Panc1 (cell line): ENCODE results near the gene SSBP3. TPM values are rescaled to one million over a fixed set of nuclear protein-coding genes. Genes with fewer than 3 reads are reported as not detected.

Experiments
- ATAC-seq: fragments of 200-7000 bp; cut with Tn5 transposase; 2 replicates; pipeline ENCODE4 v1.9.1; 2020; ENCODE audit warnings: mild to moderate bottlenecking, moderate library complexity
- BruUV-seq: library from RNA; stranded (reverse); fragments of 400-500 nt; replicated peaks from 2 replicates; lab custom pipeline; 2021; lab: Mats Ljungman, UMichigan
- CTCF ChIA-PET: fragments of 300-600 bp; sonication (Branson Sonifier 250); formaldehyde crosslinking; loops from one replicate; lab custom pipeline; 2022; ENCODE audit warnings: antibody characterized with exemption; lab: Charles Lee
- POLR2A ChIA-PET: fragments of 300-600 bp; sonication (Branson Sonifier 250); formaldehyde crosslinking; loops from one replicate; lab custom pipeline; 2022; ENCODE audit warnings: antibody characterized with exemption; lab: Charles Lee
- DNase-seq: peaks from one replicate; pipeline ENCODE4 v3.0.0-alpha.2; 2010; ENCODE audit warnings: low read depth, low spot score
- H3K27ac ChIP-seq: 2 replicates; pipeline ENCODE4 v1.5.1; 2011; ENCODE audit warnings: mild to moderate bottlenecking, low read length, inconsistent platforms
- H3K27me3 ChIP-seq: fragments of 200-500 bp; sonication (Bioruptor generic); 2 replicates; pipeline ENCODE4 v1.6.0; 2014; ENCODE audit warnings: low read length, inconsistent platforms; ENCODE audit not compliant: control insufficient read depth, insufficient read depth
- H3K36me3 ChIP-seq: fragments of 200-500 bp; sonication (Bioruptor generic); 2 replicates; pipeline ENCODE4 v1.5.1; 2014; ENCODE audit warnings: inconsistent platforms, mild to moderate bottlenecking, low read length, moderate library complexity; ENCODE audit not compliant: control insufficient read depth, insufficient read depth
- H3K4me1 ChIP-seq: 2 replicates; pipeline ENCODE4 v1.5.1; 2011; ENCODE audit warnings: inconsistent platforms, mild to moderate bottlenecking, low read length, moderate library complexity; ENCODE audit not compliant: control insufficient read depth, insufficient read depth
- H3K4me3 ChIP-seq, 2 experiments: 2 replicates each; pipeline ENCODE4 v1.5.1; 2011 to 2012; ENCODE audit warnings: low read depth in 2 of 2, low read length in 2 of 2, mild to moderate bottlenecking in 2 of 2, inconsistent platforms in 1 of 2, moderate library complexity in 1 of 2
- H3K9me3 ChIP-seq: fragments of 200-500 bp; sonication (Bioruptor generic); 2 replicates; pipeline ENCODE4 v1.5.1; 2014; ENCODE audit warnings: low read depth, mild to moderate bottlenecking, inconsistent platforms, low read length, moderate library complexity; ENCODE audit not compliant: control insufficient read depth, insufficient read depth
- POLR2AphosphoS5 ChIP-seq: IDR thresholded peaks from 2 replicates; pipeline ENCODE4 v1.6.1; 2012; ENCODE audit warnings: mild to moderate bottlenecking, low read depth, low read length, moderate library complexity
- SIN3A ChIP-seq: IDR thresholded peaks from 2 replicates; pipeline ENCODE4 v1.6.1; 2012; ENCODE audit warnings: low read depth, mild to moderate bottlenecking, low read length, moderate library complexity, borderline replicate concordance; ENCODE audit not compliant: insufficient read depth
- TCF7L2 ChIP-seq: IDR thresholded peaks from 2 replicates; pipeline ENCODE4 v1.6.1; 2011; ENCODE audit warnings: mild to moderate bottlenecking, low read depth, low read length, inconsistent platforms
- in situ Hi-C: cut with HindIII; loops from 2 replicates; pipeline ENCODE4 v1.10.0; 2016; ENCODE audit warnings: low sequenced_read_pairs, low pct_unique_long_range_greater_than_20kb
- intact Hi-C: fragments of 100-400 bp; cut with micrococcal nuclease; formaldehyde crosslinking; loops from one replicate; pipeline ENCODE4 v1.10.0; 2022; ENCODE audit not compliant: unreplicated experiment
- total RNA-seq: library from RNA; stranded (reverse); gene quantifications from one replicate; pipeline ENCODE4 v1.2.1, GENCODE V29; 2021; ENCODE audit not compliant: unreplicated experiment
- TF ChIP-seq, protein P1 (sequence below): fragments of 450-650 bp; IDR thresholded peaks from 2 replicates; pipeline ENCODE4 v1.5.1; 2017; ENCODE audit warnings: mild to moderate bottlenecking
- TF ChIP-seq, protein P2 (sequence below), 2 experiments: IDR thresholded peaks; 2 replicates each; pipeline ENCODE4 v1.6.1; 2011 to 2012; ENCODE audit warnings: low read depth in 2 of 2, control low read depth in 1 of 2, low read length in 1 of 2, mild to moderate bottlenecking in 1 of 2, moderate library complexity in 1 of 2; ENCODE audit not compliant: insufficient read depth in 1 of 2

Gene SSBP3
- total RNA-seq, 1 experiment from 2014 or later, result 22.5 TPM

DNA sequence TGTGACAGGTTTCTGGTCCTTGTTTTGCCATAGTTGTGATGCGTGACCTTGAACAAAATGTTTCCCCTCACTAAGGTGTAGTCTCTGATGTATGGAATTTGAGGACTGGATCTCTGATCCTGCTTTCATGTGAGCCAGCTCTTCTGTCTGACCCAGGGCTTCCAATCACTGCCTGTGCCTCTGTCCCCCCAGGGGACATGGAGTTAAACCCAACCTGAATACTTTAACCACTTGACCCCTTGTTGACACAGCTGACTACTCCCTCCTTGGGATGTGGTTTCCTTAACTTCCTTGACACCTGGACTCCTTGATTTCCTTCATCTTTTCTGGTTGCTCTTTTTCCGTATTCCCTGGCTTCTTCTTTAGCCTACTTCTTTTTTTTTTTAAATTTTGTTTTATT, 36.0 kb upstream of the SSBP3 start:
- H3K36me3 ChIP-seq, result no peaks in the 10 kb centered on the region
- no peaks in the 10 kb centered on the region for H3K27me3 ChIP-seq
- ChIA-PET POLR2A (interaction anchor here (0.6 to 0.7 kb wide), 2 partner anchors 24 to 327 kb away, joined by 5 read pairs; no protein-coding TSS in a partner anchor), CTCF (no interaction called here)
- no peaks in the 10 kb centered on the region for H3K9me3 ChIP-seq
- BruUV-seq, result no TSS peak
- H3K4me1 ChIP-seq, result no peaks in the 10 kb centered on the region
- DNase-seq, result no peak
- ATAC-seq, result no peak
- TF ChIP-seq, protein P1, sequence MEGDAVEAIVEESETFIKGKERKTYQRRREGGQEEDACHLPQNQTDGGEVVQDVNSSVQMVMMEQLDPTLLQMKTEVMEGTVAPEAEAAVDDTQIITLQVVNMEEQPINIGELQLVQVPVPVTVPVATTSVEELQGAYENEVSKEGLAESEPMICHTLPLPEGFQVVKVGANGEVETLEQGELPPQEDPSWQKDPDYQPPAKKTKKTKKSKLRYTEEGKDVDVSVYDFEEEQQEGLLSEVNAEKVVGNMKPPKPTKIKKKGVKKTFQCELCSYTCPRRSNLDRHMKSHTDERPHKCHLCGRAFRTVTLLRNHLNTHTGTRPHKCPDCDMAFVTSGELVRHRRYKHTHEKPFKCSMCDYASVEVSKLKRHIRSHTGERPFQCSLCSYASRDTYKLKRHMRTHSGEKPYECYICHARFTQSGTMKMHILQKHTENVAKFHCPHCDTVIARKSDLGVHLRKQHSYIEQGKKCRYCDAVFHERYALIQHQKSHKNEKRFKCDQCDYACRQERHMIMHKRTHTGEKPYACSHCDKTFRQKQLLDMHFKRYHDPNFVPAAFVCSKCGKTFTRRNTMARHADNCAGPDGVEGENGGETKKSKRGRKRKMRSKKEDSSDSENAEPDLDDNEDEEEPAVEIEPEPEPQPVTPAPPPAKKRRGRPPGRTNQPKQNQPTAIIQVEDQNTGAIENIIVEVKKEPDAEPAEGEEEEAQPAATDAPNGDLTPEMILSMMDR, result no peak
- TF ChIP-seq, protein P2, sequence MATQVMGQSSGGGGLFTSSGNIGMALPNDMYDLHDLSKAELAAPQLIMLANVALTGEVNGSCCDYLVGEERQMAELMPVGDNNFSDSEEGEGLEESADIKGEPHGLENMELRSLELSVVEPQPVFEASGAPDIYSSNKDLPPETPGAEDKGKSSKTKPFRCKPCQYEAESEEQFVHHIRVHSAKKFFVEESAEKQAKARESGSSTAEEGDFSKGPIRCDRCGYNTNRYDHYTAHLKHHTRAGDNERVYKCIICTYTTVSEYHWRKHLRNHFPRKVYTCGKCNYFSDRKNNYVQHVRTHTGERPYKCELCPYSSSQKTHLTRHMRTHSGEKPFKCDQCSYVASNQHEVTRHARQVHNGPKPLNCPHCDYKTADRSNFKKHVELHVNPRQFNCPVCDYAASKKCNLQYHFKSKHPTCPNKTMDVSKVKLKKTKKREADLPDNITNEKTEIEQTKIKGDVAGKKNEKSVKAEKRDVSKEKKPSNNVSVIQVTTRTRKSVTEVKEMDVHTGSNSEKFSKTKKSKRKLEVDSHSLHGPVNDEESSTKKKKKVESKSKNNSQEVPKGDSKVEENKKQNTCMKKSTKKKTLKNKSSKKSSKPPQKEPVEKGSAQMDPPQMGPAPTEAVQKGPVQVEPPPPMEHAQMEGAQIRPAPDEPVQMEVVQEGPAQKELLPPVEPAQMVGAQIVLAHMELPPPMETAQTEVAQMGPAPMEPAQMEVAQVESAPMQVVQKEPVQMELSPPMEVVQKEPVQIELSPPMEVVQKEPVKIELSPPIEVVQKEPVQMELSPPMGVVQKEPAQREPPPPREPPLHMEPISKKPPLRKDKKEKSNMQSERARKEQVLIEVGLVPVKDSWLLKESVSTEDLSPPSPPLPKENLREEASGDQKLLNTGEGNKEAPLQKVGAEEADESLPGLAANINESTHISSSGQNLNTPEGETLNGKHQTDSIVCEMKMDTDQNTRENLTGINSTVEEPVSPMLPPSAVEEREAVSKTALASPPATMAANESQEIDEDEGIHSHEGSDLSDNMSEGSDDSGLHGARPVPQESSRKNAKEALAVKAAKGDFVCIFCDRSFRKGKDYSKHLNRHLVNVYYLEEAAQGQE (IDR thresholded peaks at IDR 0.05; ENCODE audit: insufficient read depth in 1 of 2, low read depth in 2 of 2, low read length in 1 of 2), result no peak
- TF ChIP-seq POLR2AphosphoS5 (no peak), SIN3A (no peak), TCF7L2 (no peak)
- no peak overlapping the region for H3K27ac ChIP-seq
- in situ Hi-C loops, result no loop called here
- intact Hi-C loops, result no loop called here
- no peak overlapping the region for H3K4me3 ChIP-seq

DNA sequence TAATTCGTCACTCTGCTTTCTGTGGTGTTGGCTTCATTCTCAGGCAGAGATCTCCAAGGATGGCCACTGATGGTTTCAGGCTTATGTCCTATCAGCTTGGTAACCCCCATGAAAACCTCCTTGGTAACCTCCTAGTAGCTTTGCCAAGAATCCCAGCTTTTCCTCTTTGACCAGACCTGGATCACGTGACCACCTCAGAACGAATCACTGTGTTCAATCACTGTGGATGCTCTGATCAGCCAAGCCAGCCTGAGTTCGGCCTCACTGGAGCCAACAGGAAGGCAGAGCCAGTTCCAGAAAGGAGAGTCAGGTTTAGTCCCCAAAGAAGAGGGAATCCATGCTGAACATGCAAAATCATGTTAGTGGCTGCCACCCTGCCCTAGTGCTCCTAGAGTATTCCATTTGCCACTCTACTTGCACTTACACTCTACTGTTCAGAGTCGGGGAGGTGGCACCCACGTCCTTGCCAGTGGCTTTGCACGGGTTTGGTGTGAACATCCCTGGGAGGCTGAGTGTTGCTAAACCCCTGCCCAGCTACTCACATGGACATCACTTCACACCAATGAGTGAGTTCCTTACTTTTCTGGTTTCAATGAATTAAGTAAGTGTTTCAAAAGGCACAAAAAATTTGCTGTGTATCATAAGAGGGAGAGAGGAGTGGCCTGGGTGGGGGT, 33.5 kb upstream of the SSBP3 start:
- H3K4me3 ChIP-seq, result no peak overlapping the region
- DNase-seq (no peak), ATAC-seq (no peak)
- CTCF ChIA-PET, result no interaction called here
- intact Hi-C loops (no loop called here), in situ Hi-C loops (no loop called here)
- no peaks in the 10 kb centered on the region for H3K4me1 ChIP-seq
- no peaks in the 10 kb centered on the region for H3K27me3 ChIP-seq
- POLR2A ChIA-PET, result no interaction called here
- H3K9me3 ChIP-seq, result no peaks in the 10 kb centered on the region
- H3K36me3 ChIP-seq, result no peaks in the 10 kb centered on the region
- BruUV-seq, result no TSS peak
- H3K27ac ChIP-seq, result no peak overlapping the region
- no peak for TF ChIP-seq POLR2AphosphoS5
- TF ChIP-seq, protein P2 (IDR thresholded peaks at IDR 0.05; ENCODE audit: insufficient read depth in 1 of 2, low read depth in 2 of 2, low read length in 1 of 2), result no peak
